HCT116 (cell line): ENCODE results near the gene RALGPS2. TPM values are rescaled to one million over a fixed set of nuclear protein-coding genes. Genes with fewer than 3 reads are reported as not detected.

ENCODE experiments used
- ATAC-seq: fragments of 200-7000 bp; cut with Tn5 transposase; 2 replicates; pipeline ENCODE4 v1.9.1; 2020; ENCODE audit warnings: mild to moderate bottlenecking, moderate library complexity
- BruUV-seq: library from RNA; stranded (reverse); fragments of 400-500 nt; replicated peaks from 2 replicates; lab custom pipeline; 2021; lab: Mats Ljungman, UMichigan
- CTCF ChIA-PET: fragments of 300-600 bp; sonication (Branson Sonifier 250); formaldehyde crosslinking; loops from one replicate; lab custom pipeline; 2021; ENCODE audit warnings: antibody characterized with exemption; lab: Charles Lee
- POLR2A ChIA-PET: fragments of 300-600, 350-600 bp; sonication (Branson Sonifier 250); formaldehyde crosslinking; loops from one replicate; lab custom pipeline; 2021; ENCODE audit warnings: antibody characterized with exemption; lab: Charles Lee
- RAD21 ChIA-PET, 2 experiments: fragments of 300-600 bp; sonication (Branson Sonifier 250); formaldehyde crosslinking; loops; one replicate each; lab custom pipeline; 2023; ENCODE audit warnings: low total read pairs in 2 of 2; ENCODE audit not compliant: uncharacterized antibody in 2 of 2, unreplicated experiment in 2 of 2, low non-redundant PET in 1 of 2; lab: Charles Lee
- DNase-seq: peaks from one replicate; pipeline ENCODE4 v3.0.0-alpha.2; 2010; ENCODE audit warnings: low read depth, low spot score
- H2AFZ ChIP-seq: fragments of 200-600 bp; shearing (Covaris generic), sonication (generic); 2 replicates; pipeline ENCODE4 v1.6.1; 2017; ENCODE audit warnings: low read depth, mixed run types, mixed read lengths, antibody characterized with exemption, low read length; ENCODE audit not compliant: poor library complexity, severe bottlenecking
- H3K27ac ChIP-seq: 2 replicates; pipeline ENCODE4 v1.5.1; 2012; ENCODE audit warnings: low read depth, low read length
- H3K27me3 ChIP-seq: fragments of 200-600 bp; sonication (generic); 2 replicates; pipeline ENCODE4 v1.6.1; 2016; ENCODE audit warnings: mixed run types, low read length, mixed read lengths; ENCODE audit not compliant: insufficient read depth
- H3K36me3 ChIP-seq, 2 experiments: fragments of 200-500 bp in 1 of 2; fragments of 200-600 bp in 1 of 2; sonication (Bioruptor generic) in 1 of 2; sonication (generic) in 1 of 2; 2 replicates each; pipeline versions ENCODE4 v1.5.1 to v1.6.1; 2014 to 2016; ENCODE audit warnings: low read length in 2 of 2, inconsistent platforms in 1 of 2, mixed read lengths in 1 of 2, mixed run types in 1 of 2; ENCODE audit not compliant: insufficient read depth in 2 of 2, control insufficient read depth in 1 of 2
- H3K4me1 ChIP-seq, 2 experiments: fragments of 200-600 bp in 1 of 2; sonication (generic) in 1 of 2; 2 replicates each; pipeline versions ENCODE4 v1.5.1 to v1.6.1; 2012 to 2017; ENCODE audit warnings: low read length in 2 of 2, inconsistent platforms in 1 of 2, mild to moderate bottlenecking in 1 of 2, mixed read lengths in 1 of 2, mixed run types in 1 of 2, moderate library complexity in 1 of 2; ENCODE audit not compliant: insufficient read depth in 2 of 2, control insufficient read depth in 1 of 2
- H3K4me2 ChIP-seq: fragments of 200-600 bp; sonication (generic); 2 replicates; pipeline ENCODE4 v1.6.1; 2017; ENCODE audit warnings: mixed run types, low read length, mixed read lengths
- H3K4me3 ChIP-seq, 2 experiments: fragments of 200-600 bp in 1 of 2; sonication (generic) in 1 of 2; replicated peaks in 1 of 2; 2 replicates each; pipeline ENCODE4 v1.5.1; 2011 to 2016; ENCODE audit warnings: low read length in 2 of 2, control low read depth in 1 of 2, low read depth in 1 of 2, mild to moderate bottlenecking in 1 of 2, mixed read lengths in 1 of 2, mixed run types in 1 of 2
- H3K79me2 ChIP-seq: fragments of 200-600 bp; sonication (generic); 2 replicates; pipeline ENCODE4 v1.6.1; 2017; ENCODE audit warnings: mild to moderate bottlenecking, mixed run types, low read length, moderate library complexity, mixed read lengths; ENCODE audit not compliant: insufficient read depth
- H3K9ac ChIP-seq: fragments of 200-600 bp; sonication (generic); 2 replicates; pipeline ENCODE4 v1.6.1; 2016; ENCODE audit warnings: low read length, mixed read lengths
- H3K9me2 ChIP-seq: fragments of 200-600 bp; sonication (generic), shearing (Covaris generic); 2 replicates; pipeline ENCODE4 v1.6.1; 2017; ENCODE audit warnings: mixed run types, mild to moderate bottlenecking, moderate library complexity; ENCODE audit not compliant: insufficient read depth
- H3K9me3 ChIP-seq, 2 experiments: fragments of 200-500 bp in 1 of 2; fragments of 200-600 bp in 1 of 2; sonication (Bioruptor generic) in 1 of 2; sonication (generic) in 1 of 2; 2 replicates each; pipeline ENCODE4 v1.6.1; 2014 to 2017; ENCODE audit warnings: low read length in 2 of 2, mixed read lengths in 2 of 2, inconsistent platforms in 1 of 2, low read depth in 1 of 2, mild to moderate bottlenecking in 1 of 2, mixed run types in 1 of 2, moderate library complexity in 1 of 2; ENCODE audit not compliant: control insufficient read depth in 1 of 2, insufficient read depth in 1 of 2
- H4K20me1 ChIP-seq: fragments of 200-600 bp; sonication (generic), shearing (Covaris generic); 2 replicates; pipeline ENCODE4 v1.6.1; 2017; ENCODE audit warnings: mixed run types, mild to moderate bottlenecking, moderate library complexity; ENCODE audit not compliant: insufficient read depth
- CEBPB ChIP-seq: IDR thresholded peaks from 2 replicates; pipeline ENCODE4 v1.6.1; 2012; ENCODE audit warnings: low read depth
- CTCF ChIP-seq, 3 experiments: fragments of 200-600 bp in 1 of 3; sonication (generic) in 1 of 3; IDR thresholded peaks in 2 of 3; conservative IDR thresholded peaks in 1 of 3; 2 replicates each; pipeline ENCODE4 v1.5.1; 2012 to 2017; ENCODE audit warnings: low read depth in 2 of 3, low read length in 2 of 3, antibody characterized with exemption in 1 of 3, borderline replicate concordance in 1 of 3, control low read depth in 1 of 3, mild to moderate bottlenecking in 1 of 3, mixed read lengths in 1 of 3, mixed run types in 1 of 3, moderate library complexity in 1 of 3; ENCODE audit not compliant: insufficient read depth in 1 of 3
- EGR1 ChIP-seq: IDR thresholded peaks from 2 replicates; pipeline ENCODE4 v1.6.1; 2012; ENCODE audit warnings: low read depth
- ELF1 ChIP-seq: IDR thresholded peaks from 2 replicates; pipeline ENCODE4 v1.6.1; 2012; ENCODE audit warnings: low read depth, borderline replicate concordance
- POLR2A ChIP-seq: IDR thresholded peaks from 2 replicates; pipeline ENCODE4 v1.7.0; 2011; ENCODE audit warnings: borderline replicate concordance; ENCODE audit not compliant: insufficient read depth, insufficient read length; ENCODE audit errors: extremely low read depth
- SIN3A ChIP-seq: IDR thresholded peaks from 2 replicates; pipeline ENCODE4 v1.6.1; 2012; ENCODE audit warnings: low read depth
- SP1 ChIP-seq: IDR thresholded peaks from 2 replicates; pipeline ENCODE4 v1.6.1; 2012; ENCODE audit warnings: low read depth
- SRF ChIP-seq: IDR thresholded peaks from 2 replicates; pipeline ENCODE4 v1.6.1; 2012; ENCODE audit warnings: low read depth
- TCF7L2 ChIP-seq: IDR thresholded peaks from 2 replicates; pipeline ENCODE4 v1.7.0; 2011; ENCODE audit warnings: borderline replicate concordance, inconsistent platforms; ENCODE audit not compliant: insufficient read depth, insufficient read length; ENCODE audit errors: extremely low read depth
- ZBTB33 ChIP-seq: IDR thresholded peaks from 2 replicates; pipeline ENCODE4 v1.6.1; 2011; ENCODE audit warnings: mild to moderate bottlenecking, low read length, moderate library complexity; ENCODE audit not compliant: insufficient replicate concordance; ENCODE audit errors: extremely low read depth
- ZFX ChIP-seq: fragments of 450-650 bp; IDR thresholded peaks from 2 replicates; pipeline ENCODE4 v1.6.1; 2017
- ZNF274 ChIP-seq: fragments of 200-500 bp; sonication (Bioruptor generic); IDR thresholded peaks from 2 replicates; pipeline ENCODE4 v1.6.1; 2014; ENCODE audit warnings: mild to moderate bottlenecking, low read depth, low read length, inconsistent platforms
- intact Hi-C: fragments of 100-400 bp; cut with micrococcal nuclease; formaldehyde crosslinking; loops from 2 replicates; pipeline ENCODE4 v1.10.0; 2022
- total RNA-seq: library from RNA; stranded (reverse); gene quantifications from one replicate; pipeline ENCODE4 v1.2.1, GENCODE V29; 2021; ENCODE audit not compliant: unreplicated experiment

RALGPS2 gene
- total RNA-seq, 1 experiment from 2014 or later: 25.6 TPM

DNA sequence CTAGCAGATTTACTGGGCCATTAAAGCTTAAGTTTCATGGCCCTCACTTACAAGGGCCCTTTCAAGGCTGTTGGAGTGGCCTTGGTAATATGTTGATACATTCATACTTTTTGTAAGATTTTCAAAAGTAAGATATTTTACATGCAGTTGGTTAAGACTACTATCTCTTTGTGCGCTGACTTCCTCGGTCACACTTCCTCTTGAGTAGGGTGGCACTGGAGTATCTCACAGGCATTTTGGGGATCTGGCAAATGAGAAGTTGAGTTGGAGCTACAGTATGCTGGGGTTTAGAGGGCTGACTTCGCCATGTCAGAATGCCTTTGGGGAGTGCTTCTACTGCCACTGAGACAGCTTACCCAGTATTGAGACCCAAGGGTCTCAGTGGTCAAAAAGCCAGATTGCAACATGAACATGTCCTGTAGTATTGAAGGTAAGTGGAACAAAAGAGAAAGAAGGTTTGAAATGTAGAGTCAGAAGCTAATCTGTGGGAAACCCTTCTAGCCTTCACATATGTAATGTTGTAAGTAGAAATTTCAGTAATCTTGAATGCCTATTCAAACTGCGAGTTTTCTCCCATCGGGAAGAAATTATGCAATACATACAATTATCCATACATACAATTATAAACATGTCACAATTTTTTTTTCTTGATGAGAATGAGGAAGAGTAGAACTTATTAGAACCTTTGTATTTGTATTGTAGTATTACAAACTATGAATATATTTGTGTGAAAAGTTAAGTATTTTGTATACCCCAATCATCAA, 32.3 kb upstream of the RALGPS2 start:
- TF ChIP-seq SRF: no peak
- TF ChIP-seq ZBTB33: no peak
- TF ChIP-seq CTCF (IDR thresholded peaks at IDR 0.05 in 2 of 3, conservative IDR thresholded peaks at IDR 0.05 in 1 of 3; ENCODE audit: borderline replicate concordance in 1 of 3, insufficient read depth in 1 of 3, low read depth in 2 of 3, low read length in 2 of 3): no peak
- TF ChIP-seq ZNF274: no peak
- no peak for TF ChIP-seq SP1
- no peak for TF ChIP-seq CEBPB
- TF ChIP-seq TCF7L2: no peak
- no peak for TF ChIP-seq ZFX
- no peak for TF ChIP-seq POLR2A
- no peak for TF ChIP-seq ELF1
- no peak for TF ChIP-seq SIN3A
- TF ChIP-seq EGR1: no peak
- Histone ChIP-seq H3K9me2 (peaks cover 3% of the 10 kb centered on the region; the same call in 1 of the 2 replicates), H3K36me3 (no peaks in the 10 kb centered on the region), H2AFZ (no peak overlapping the region), H3K4me3 (no peak overlapping the region), H3K27ac (no peak overlapping the region), H3K27me3 (no peaks in the 10 kb centered on the region), H3K4me2 (no peak overlapping the region), H3K4me1 (no peaks in the 10 kb centered on the region), H3K9ac (no peak overlapping the region), H3K79me2 (no peaks in the 10 kb centered on the region), H3K9me3 (no peaks in the 10 kb centered on the region), H4K20me1 (no peaks in the 10 kb centered on the region)
- ChIA-PET CTCF (no interaction called here), RAD21 (no interaction called here), POLR2A (no interaction called here)
- no TSS peak for BruUV-seq
- ATAC-seq (no peak), DNase-seq (no peak)
- intact Hi-C loops: no loop called here
